SU-DHL-6 (cell line): ENCODE results near the gene SLC25A26.

ENCODE experiments used
- H2AFZ ChIP-seq: fragments of 200-600 bp; sonication (generic); 2 replicates; pipeline ENCODE4 v1.6.1; 2014; ENCODE audit warnings: low read depth, mild to moderate bottlenecking, moderate library complexity, mixed read lengths, antibody characterized with exemption, low read length; ENCODE audit not compliant: severe bottlenecking
- H3F3A ChIP-seq: fragments of 200-600 bp; shearing (Covaris generic); 2 replicates; pipeline ENCODE4 v1.6.0; 2016; ENCODE audit warnings: antibody characterized with exemption, mild to moderate bottlenecking; ENCODE audit not compliant: insufficient read depth
- H3K27ac ChIP-seq: fragments of 200-600 bp; sonication (generic); 2 replicates; pipeline ENCODE4 v1.5.1; 2016; ENCODE audit warnings: low read depth, mild to moderate bottlenecking, low read length, moderate library complexity, mixed read lengths
- H3K27me3 ChIP-seq: fragments of 200-600 bp; sonication (generic), shearing (Covaris generic); 2 replicates; pipeline ENCODE4 v1.6.0; 2014; ENCODE audit warnings: mild to moderate bottlenecking, low read length
- H3K36me3 ChIP-seq: fragments of 200-600 bp; sonication (generic); 2 replicates; pipeline ENCODE4 v1.6.1; 2014; ENCODE audit warnings: mild to moderate bottlenecking, low read length, mixed read lengths
- H3K4me2 ChIP-seq: fragments of 300-600, 200-600 bp; shearing (Covaris generic), sonication (generic); 2 replicates; pipeline ENCODE4 v1.6.0; 2014; ENCODE audit warnings: low read length, low read depth, mild to moderate bottlenecking; ENCODE audit not compliant: poor library complexity, severe bottlenecking
- H3K4me3 ChIP-seq: fragments of 200-600 bp; sonication (generic); 2 replicates; pipeline ENCODE4 v1.5.1; 2014; ENCODE audit warnings: antibody characterized with exemption, low read length, mild to moderate bottlenecking, mixed read lengths; ENCODE audit not compliant: insufficient read depth, poor library complexity, severe bottlenecking
- H3K79me2 ChIP-seq: fragments of 200-600 bp; sonication (generic); 2 replicates; pipeline ENCODE4 v1.6.1; 2014; ENCODE audit warnings: mild to moderate bottlenecking, low read length, moderate library complexity; ENCODE audit not compliant: insufficient read depth
- H3K9ac ChIP-seq: fragments of 200-600 bp; sonication (generic); 2 replicates; pipeline ENCODE4 v1.7.0; 2014; ENCODE audit warnings: mild to moderate bottlenecking, low read length
- H3K9me2 ChIP-seq: fragments of 200-600 bp; sonication (generic); replicated peaks from 2 replicates; pipeline ENCODE4 v1.6.1; 2014; ENCODE audit warnings: low read length; ENCODE audit not compliant: insufficient read depth
- H3K9me3 ChIP-seq: fragments of 200-600 bp; sonication (generic); 2 replicates; pipeline ENCODE4 v1.6.1; 2014; ENCODE audit warnings: low read length, mixed read lengths; ENCODE audit not compliant: insufficient read depth
- H4K20me1 ChIP-seq: fragments of 200-600 bp; sonication (generic); 2 replicates; pipeline ENCODE4 v1.6.1; 2014; ENCODE audit warnings: low read depth, mild to moderate bottlenecking, antibody characterized with exemption, low read length, moderate library complexity, mixed read lengths
- EZH2phosphoT487 ChIP-seq: fragments of 200-600 bp; sonication (generic), shearing (Covaris generic); conservative IDR thresholded peaks from 2 replicates; pipeline ENCODE4 v1.6.1; 2018; ENCODE audit warnings: mild to moderate bottlenecking, antibody characterized with exemption, low read length, moderate library complexity, mixed read lengths
- TF ChIP-seq, protein P1 (sequence below): fragments of 200-600 bp; sonication (generic); IDR thresholded peaks from one replicate; pipeline ENCODE4 v1.5.1; 2017; ENCODE audit warnings: antibody characterized with exemption, mild to moderate bottlenecking, low read length, moderate library complexity; ENCODE audit not compliant: insufficient read depth, poor library complexity, severe bottlenecking

The SLC25A26 gene

DNA sequence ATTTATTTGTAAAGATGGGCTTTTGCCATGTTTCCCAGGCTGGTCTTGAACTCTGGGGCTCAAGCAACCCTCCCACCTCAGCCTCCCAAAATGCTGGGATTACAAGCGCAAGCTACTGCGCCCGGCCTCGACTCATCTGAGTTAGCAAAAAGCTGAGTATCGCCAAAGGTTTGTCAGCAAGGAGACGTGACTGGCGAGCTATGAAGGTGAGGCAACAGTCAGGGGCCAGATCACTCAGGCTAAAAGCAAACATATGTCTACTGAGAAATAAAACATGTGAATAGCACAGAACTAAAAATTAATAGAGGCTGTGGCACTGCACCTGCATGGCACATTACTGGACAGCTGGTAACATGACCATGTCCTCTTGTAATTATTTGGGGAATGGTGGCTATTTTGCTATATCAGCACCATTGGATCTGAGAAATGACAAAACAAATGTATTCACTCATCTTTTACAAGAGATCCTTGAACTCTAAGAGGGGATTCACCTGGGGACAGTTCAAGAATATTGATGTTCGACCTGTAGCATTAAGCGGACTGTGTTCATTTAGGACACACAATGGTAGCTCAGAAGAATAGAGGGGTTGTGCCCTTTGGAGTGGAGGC lies 10.0 kb upstream of the SLC25A26 start:
- no peaks in the 10 kb centered on the region for H3K36me3 ChIP-seq
- no peaks in the 10 kb centered on the region for H3K27me3 ChIP-seq
- H3K4me3 ChIP-seq: no peak overlapping the region
- H3K27ac ChIP-seq: no peak overlapping the region
- H4K20me1 ChIP-seq: no peaks in the 10 kb centered on the region
- no peak overlapping the region for H3K9ac ChIP-seq
- H3K4me2 ChIP-seq: no peak overlapping the region
- no peaks in the 10 kb centered on the region for H3K9me2 ChIP-seq
- no peaks in the 10 kb centered on the region for H3F3A ChIP-seq
- H3K79me2 ChIP-seq: no peaks in the 10 kb centered on the region
- no peak overlapping the region for H2AFZ ChIP-seq
- TF ChIP-seq, protein P1, sequence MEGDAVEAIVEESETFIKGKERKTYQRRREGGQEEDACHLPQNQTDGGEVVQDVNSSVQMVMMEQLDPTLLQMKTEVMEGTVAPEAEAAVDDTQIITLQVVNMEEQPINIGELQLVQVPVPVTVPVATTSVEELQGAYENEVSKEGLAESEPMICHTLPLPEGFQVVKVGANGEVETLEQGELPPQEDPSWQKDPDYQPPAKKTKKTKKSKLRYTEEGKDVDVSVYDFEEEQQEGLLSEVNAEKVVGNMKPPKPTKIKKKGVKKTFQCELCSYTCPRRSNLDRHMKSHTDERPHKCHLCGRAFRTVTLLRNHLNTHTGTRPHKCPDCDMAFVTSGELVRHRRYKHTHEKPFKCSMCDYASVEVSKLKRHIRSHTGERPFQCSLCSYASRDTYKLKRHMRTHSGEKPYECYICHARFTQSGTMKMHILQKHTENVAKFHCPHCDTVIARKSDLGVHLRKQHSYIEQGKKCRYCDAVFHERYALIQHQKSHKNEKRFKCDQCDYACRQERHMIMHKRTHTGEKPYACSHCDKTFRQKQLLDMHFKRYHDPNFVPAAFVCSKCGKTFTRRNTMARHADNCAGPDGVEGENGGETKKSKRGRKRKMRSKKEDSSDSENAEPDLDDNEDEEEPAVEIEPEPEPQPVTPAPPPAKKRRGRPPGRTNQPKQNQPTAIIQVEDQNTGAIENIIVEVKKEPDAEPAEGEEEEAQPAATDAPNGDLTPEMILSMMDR: no peak
- no peak for TF ChIP-seq EZH2phosphoT487
- H3K9me3 ChIP-seq: no peaks in the 10 kb centered on the region

DNA sequence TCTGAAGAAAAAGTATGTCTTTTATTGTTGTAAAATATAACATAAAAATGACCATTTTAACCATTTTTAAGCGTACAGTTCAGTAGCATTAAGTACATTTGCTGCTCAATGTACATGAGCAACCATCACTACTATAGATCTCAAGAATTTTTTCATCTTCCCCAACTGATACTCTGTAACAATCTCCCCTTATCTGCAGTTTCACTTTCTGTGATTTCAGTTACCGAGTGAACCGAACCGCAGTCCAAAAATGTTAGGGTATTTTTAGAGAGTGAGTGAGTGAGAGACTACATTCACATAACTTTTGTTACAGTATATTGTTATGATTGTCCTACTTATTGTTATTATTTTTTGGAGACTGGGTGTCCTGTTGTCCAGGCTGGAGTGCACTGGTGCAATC lies 9.0 kb upstream of the SLC25A26 start:
- Histone ChIP-seq H3K27me3 (no peaks in the 10 kb centered on the region), H3K4me3 (no peak overlapping the region), H3K79me2 (no peaks in the 10 kb centered on the region), H3K27ac (no peak overlapping the region), H3K9ac (no peak overlapping the region), H3K9me3 (no peaks in the 10 kb centered on the region), H3K4me2 (no peak overlapping the region), H2AFZ (no peak overlapping the region), H3K9me2 (no peaks in the 10 kb centered on the region), H4K20me1 (no peaks in the 10 kb centered on the region), H3K36me3 (no peaks in the 10 kb centered on the region), H3F3A (no peaks in the 10 kb centered on the region)
- TF ChIP-seq, protein P1: no peak
- no peak for TF ChIP-seq EZH2phosphoT487

DNA sequence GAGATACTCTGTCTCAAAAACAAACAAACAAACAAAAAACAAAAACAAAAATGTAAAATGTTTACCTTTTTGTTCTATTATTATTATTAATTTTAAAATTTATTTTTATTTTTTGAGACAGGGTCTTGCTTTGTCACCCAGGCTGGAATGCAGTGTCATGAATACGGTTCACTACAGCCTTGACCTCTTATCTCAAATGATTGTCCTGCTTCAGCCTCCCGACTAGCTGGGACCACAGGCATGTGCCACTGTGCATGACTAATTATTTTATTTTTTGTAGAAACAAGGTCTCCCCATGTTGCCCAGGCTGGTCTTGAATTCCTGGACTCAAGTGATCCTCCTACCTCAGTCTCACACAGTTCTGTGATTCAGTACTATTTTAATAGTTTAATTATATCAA lies 5.7 kb upstream of the SLC25A26 start:
- H3K9me3 ChIP-seq: no peaks in the 10 kb centered on the region
- no peak for TF ChIP-seq EZH2phosphoT487
- TF ChIP-seq, protein P1: no peak
- no peaks in the 10 kb centered on the region for H3K27me3 ChIP-seq

More for the DNA sequence above, 5.7 kb upstream of the SLC25A26 start:
- H3K4me3 ChIP-seq: no peak overlapping the region
- no peak overlapping the region for H3K27ac ChIP-seq
- H3K9ac ChIP-seq: no peak overlapping the region
- H3K4me2 ChIP-seq: no peak overlapping the region
- no peaks in the 10 kb centered on the region for H3K79me2 ChIP-seq
- H3F3A ChIP-seq: no peaks in the 10 kb centered on the region
- no peak overlapping the region for H2AFZ ChIP-seq
- no peaks in the 10 kb centered on the region for H4K20me1 ChIP-seq
- no peaks in the 10 kb centered on the region for H3K9me2 ChIP-seq
- no peaks in the 10 kb centered on the region for H3K36me3 ChIP-seq
